Neuronal stem cell (in vitro differentiated cells): ENCODE measurements around the gene GPRC5A.

Source experiments
- DNase-seq: peaks from one replicate; pipeline ENCODE4 v3.0.0-alpha.2; 2013; ENCODE audit warnings: low spot score
- H2AFZ ChIP-seq: one replicate; pipeline ENCODE4 v1.6.1; 2013; ENCODE audit warnings: mild to moderate bottlenecking, low read length, inconsistent platforms
- H2AK5ac ChIP-seq: 2 replicates; pipeline ENCODE4 v1.6.1; 2013; ENCODE audit warnings: low read depth, mild to moderate bottlenecking, inconsistent platforms, low read length, moderate library complexity, mixed read lengths
- H2BK120ac ChIP-seq: 2 replicates; pipeline ENCODE4 v1.6.1; 2013; ENCODE audit warnings: low read depth, mild to moderate bottlenecking, inconsistent platforms, low read length, moderate library complexity, mixed read lengths
- H2BK12ac ChIP-seq: one replicate; pipeline ENCODE4 v1.6.1; 2013; ENCODE audit warnings: low read length, inconsistent platforms
- H2BK15ac ChIP-seq: 2 replicates; pipeline ENCODE4 v1.6.1; 2013; ENCODE audit warnings: mild to moderate bottlenecking, low read length, inconsistent platforms, mixed read lengths
- H2BK5ac ChIP-seq: one replicate; pipeline ENCODE4 v1.6.1; 2013; ENCODE audit warnings: inconsistent platforms, mild to moderate bottlenecking, low read length, moderate library complexity
- H3K14ac ChIP-seq: one replicate; pipeline ENCODE4 v1.6.1; 2013; ENCODE audit warnings: low read length, inconsistent platforms
- H3K18ac ChIP-seq: 2 replicates; pipeline ENCODE4 v1.6.1; 2013; ENCODE audit warnings: low read length, inconsistent platforms
- H3K23ac ChIP-seq: 2 replicates; pipeline ENCODE4 v1.6.1; 2013; ENCODE audit warnings: low read depth, mild to moderate bottlenecking, mixed read lengths, low read length, inconsistent platforms; ENCODE audit not compliant: poor library complexity
- H3K27ac ChIP-seq: replicated peaks from 3 replicates; pipeline ENCODE4 v1.5.1; 2013; ENCODE audit warnings: low read length, inconsistent platforms
- H3K27me3 ChIP-seq, 3 experiments: 2 replicates each; pipeline ENCODE4 v1.6.1; 2013; ENCODE audit warnings: low read length in 3 of 3, mild to moderate bottlenecking in 2 of 3, inconsistent platforms in 1 of 3, low read depth in 1 of 3, mixed read lengths in 1 of 3, moderate library complexity in 1 of 3; ENCODE audit not compliant: control insufficient read depth in 3 of 3, insufficient read depth in 3 of 3
- H3K36me3 ChIP-seq, 2 donors: replicated peaks in 1 of 2; 2 replicates each; pipeline ENCODE4 v1.6.1; 2013; ENCODE audit warnings: low read length in 2 of 2; ENCODE audit not compliant: control insufficient read depth in 2 of 2, insufficient read depth in 2 of 2
- H3K4ac ChIP-seq: 2 replicates; pipeline ENCODE4 v1.6.1; 2013; ENCODE audit warnings: inconsistent platforms, mild to moderate bottlenecking, low read length, moderate library complexity
- H3K4me1 ChIP-seq, 2 donors: 1 replicate in 1 of 2; 2 replicates in 1 of 2; pipeline ENCODE4 v1.6.1; 2013; ENCODE audit warnings: low read length in 2 of 2, low read depth in 1 of 2; ENCODE audit not compliant: control insufficient read depth in 2 of 2, insufficient read depth in 1 of 2
- H3K4me2 ChIP-seq: one replicate; pipeline ENCODE4 v1.6.1; 2013; ENCODE audit warnings: mild to moderate bottlenecking, low read length, inconsistent platforms; ENCODE audit not compliant: insufficient read depth, poor library complexity, severe bottlenecking
- H3K4me3 ChIP-seq, 2 donors: 2 replicates each; pipeline ENCODE4 v1.5.1; 2013; ENCODE audit warnings: low read length in 2 of 2, mild to moderate bottlenecking in 2 of 2, inconsistent platforms in 1 of 2, moderate library complexity in 1 of 2
- H3K79me1 ChIP-seq: one replicate; pipeline ENCODE4 v1.6.1; 2013; ENCODE audit warnings: low read depth, mild to moderate bottlenecking, inconsistent platforms, low read length, moderate library complexity
- H3K9ac ChIP-seq: one replicate; pipeline ENCODE4 v1.6.1; 2013; ENCODE audit warnings: mild to moderate bottlenecking, low read depth, low read length, inconsistent platforms; ENCODE audit not compliant: poor library complexity
- H3K9me3 ChIP-seq, 2 donors: replicated peaks in 1 of 2; 2 replicates each; pipeline versions ENCODE3 to v1.6.1; 2013; ENCODE audit warnings: low read length in 2 of 2, mild to moderate bottlenecking in 2 of 2, inconsistent platforms in 1 of 2, low read depth in 1 of 2, mixed read lengths in 1 of 2, moderate library complexity in 1 of 2; ENCODE audit not compliant: control insufficient read depth in 2 of 2, insufficient read depth in 1 of 2
- H4K8ac ChIP-seq: one replicate; pipeline ENCODE4 v1.6.1; 2013; ENCODE audit warnings: low read depth, mild to moderate bottlenecking, inconsistent platforms, low read length, moderate library complexity
- H4K91ac ChIP-seq: one replicate; pipeline ENCODE4 v1.6.1; 2013; ENCODE audit warnings: low read length, low read depth, mild to moderate bottlenecking, inconsistent platforms; ENCODE audit not compliant: poor library complexity
- WGBS, 2 donors: extraction: QIAGEN DNeasy Blood & Tissue Kit; methylation state at CpG; one replicate each; pipeline ENCODE4 v1.1.7; 2013; ENCODE audit warnings: missing lambda C conversion rate in 2 of 2, mixed read lengths in 1 of 2; ENCODE audit not compliant: insufficient read length in 2 of 2, insufficient replicate concordance in 1 of 2; ENCODE audit errors: extremely low coverage in 2 of 2; 5-methylcytosine and 5-hydroxymethylcytosine counted together

GPRC5A gene

DNA sequence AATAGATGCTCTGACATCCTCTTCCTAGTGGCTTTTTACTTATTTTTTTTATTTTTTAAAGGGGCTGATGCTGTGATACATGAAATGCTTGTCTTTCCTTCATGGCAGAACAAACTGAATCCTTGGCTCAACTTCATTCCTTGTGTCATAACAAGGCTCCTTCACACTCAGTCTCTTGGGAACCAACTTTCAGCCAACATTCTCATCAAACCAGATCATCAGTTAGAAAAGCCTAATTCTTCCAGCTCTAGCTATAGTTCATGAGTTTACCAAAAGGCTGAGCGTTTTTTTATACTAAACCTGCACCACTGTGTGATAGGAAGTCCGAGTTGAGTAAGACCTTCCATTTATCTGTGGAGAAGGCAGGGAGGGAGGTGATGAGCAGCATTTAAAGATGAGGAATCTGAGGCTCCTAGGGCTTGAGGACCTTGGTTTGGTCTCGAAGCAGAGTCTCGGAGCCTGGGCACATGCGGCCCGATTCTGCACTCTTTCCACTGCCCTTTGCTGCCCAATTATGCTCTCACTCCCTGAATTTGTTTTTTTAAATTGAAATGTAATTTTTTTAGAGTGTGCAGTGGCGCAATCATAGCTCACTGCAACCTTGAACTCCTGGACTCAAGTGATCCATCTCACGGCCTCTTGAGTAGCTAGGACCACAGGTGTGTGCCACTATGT is 52.4 kb downstream of the GPRC5A start:
- H3K4me3 ChIP-seq: no peak overlapping the region
- H2BK120ac ChIP-seq: no peak overlapping the region
- no peaks in the 10 kb centered on the region for H3K79me1 ChIP-seq
- no peak overlapping the region for H3K4ac ChIP-seq
- H2BK15ac ChIP-seq: no peak overlapping the region
- no peaks in the 10 kb centered on the region for H3K36me3 ChIP-seq
- H3K4me2 ChIP-seq: no peak overlapping the region
- no peak for DNase-seq
- H3K9ac ChIP-seq: no peak overlapping the region
- no peaks in the 10 kb centered on the region for H3K4me1 ChIP-seq
- no peak overlapping the region for H3K27ac ChIP-seq
- H3K23ac ChIP-seq: no peak overlapping the region
- H4K8ac ChIP-seq: no peak overlapping the region
- H3K18ac ChIP-seq: no peak overlapping the region
- H3K27me3 ChIP-seq: peaks cover 0 to 21% (median 0%) of the 10 kb centered on the region in 3 experiments
- no peaks in the 10 kb centered on the region for H3K9me3 ChIP-seq
- no peak overlapping the region for H2BK12ac ChIP-seq
- H3K14ac ChIP-seq: no peak overlapping the region
- H4K91ac ChIP-seq: no peak overlapping the region
- no peak overlapping the region for H2AK5ac ChIP-seq
- no peak overlapping the region for H2AFZ ChIP-seq
- no CpG with 5 or more reads among the region's 8 CpGs for WGBS, 2 donors
- no peak overlapping the region for H2BK5ac ChIP-seq

- Histone ChIP-seq H3K27ac (no peak overlapping the region), H2AK5ac (no peak overlapping the region), H2BK5ac (no peak overlapping the region), H4K8ac (no peak overlapping the region), H2BK120ac (no peak overlapping the region), H3K18ac (no peak overlapping the region), H3K27me3 (peaks cover 0 to 25% (median 0%) of the 10 kb centered on the region in 3 experiments), H3K9ac (no peak overlapping the region), H3K4me2 (no peak overlapping the region), H3K4ac (no peak overlapping the region), H2AFZ (no peak overlapping the region), H3K23ac (no peak overlapping the region), H3K36me3 (peaks cover 0 to 1% of the 10 kb centered on the region in 2 donors), H3K9me3 (no peaks in the 10 kb centered on the region), H4K91ac (no peak overlapping the region), H2BK12ac (no peak overlapping the region), H3K4me1 (no peaks in the 10 kb centered on the region), H3K79me1 (no peaks in the 10 kb centered on the region), H3K14ac (no peak overlapping the region), H2BK15ac (no peak overlapping the region), H3K4me3 (no peak overlapping the region)
- no peak for DNase-seq
Observed at GRCh38 chr12:12945591-12945990, 54.2 kb downstream of the GPRC5A start.

GRCh38 chr12:12946686-12947355 is 55.5 kb downstream of the GPRC5A start:
- Histone ChIP-seq H3K14ac (no peak overlapping the region), H2AFZ (no peak overlapping the region), H3K23ac (no peak overlapping the region), H3K4me1 (no peaks in the 10 kb centered on the region), H2BK120ac (no peak overlapping the region), H3K18ac (no peak overlapping the region), H2BK15ac (no peak overlapping the region), H3K79me1 (no peaks in the 10 kb centered on the region), H3K4me3 (no peak overlapping the region), H3K27me3 (peaks cover 0 to 21% (median 0%) of the 10 kb centered on the region in 3 experiments), H3K9ac (no peak overlapping the region), H2AK5ac (no peak overlapping the region), H3K9me3 (no peaks in the 10 kb centered on the region), H3K36me3 (peaks cover 0 to 1% of the 10 kb centered on the region in 2 donors), H3K4me2 (no peak overlapping the region), H3K4ac (no peak overlapping the region), H2BK12ac (no peak overlapping the region), H4K8ac (no peak overlapping the region), H3K27ac (no peak overlapping the region), H2BK5ac (no peak overlapping the region), H4K91ac (no peak overlapping the region)
- WGBS, 2 donors: no CpG with 5 or more reads among the region's 7 CpGs
- DNase-seq: no peak

GRCh38 chr12:12947902-12948301 is 56.5 kb downstream of the GPRC5A start:
- Histone ChIP-seq H3K4me3 (no peak overlapping the region), H2BK12ac (no peak overlapping the region), H3K4ac (no peak overlapping the region), H3K9ac (no peak overlapping the region), H3K18ac (no peak overlapping the region), H3K9me3 (no peaks in the 10 kb centered on the region), H3K36me3 (peaks cover 0 to 1% of the 10 kb centered on the region in 2 donors), H3K14ac (no peak overlapping the region), H3K79me1 (no peaks in the 10 kb centered on the region), H3K27me3 (peaks cover 0 to 21% (median 0%) of the 10 kb centered on the region in 3 experiments), H3K4me1 (no peaks in the 10 kb centered on the region), H4K8ac (no peak overlapping the region), H3K27ac (no peak overlapping the region), H2BK120ac (no peak overlapping the region), H2AK5ac (no peak overlapping the region), H3K4me2 (no peak overlapping the region), H3K23ac (no peak overlapping the region), H2AFZ (no peak overlapping the region), H2BK5ac (no peak overlapping the region), H4K91ac (no peak overlapping the region), H2BK15ac (no peak overlapping the region)
- no peak for DNase-seq
- WGBS, 2 donors: no CpG with 5 or more reads among the region's 4 CpGs
